Measurements from ENCODE around the gene SOX5.

- no peak for TF ChIP-seq CTCF (conservative IDR thresholded peaks at IDR 0.05 in 1 of 2, IDR thresholded peaks at IDR 0.05 in 1 of 2; ENCODE audit: low read depth in 1 of 2, low read length in 2 of 2)
- TF ChIP-seq EZH2 (IDR thresholded peaks at IDR 0.05; ENCODE audit: low read length, missing control alignments), result no peak
These were observed 115.4 kb downstream of the SOX5 start for GRCh38 chr12:23834076-23834475.
